Vagina (tissue), 2 donors: ENCODE measurements around the gene GALNT9.

Experiments used
- POLR2A ChIP-seq, 2 donors: fragments of 450-650 bp; IDR thresholded peaks; one replicate each; pipeline ENCODE4 v1.6.1; 2017; ENCODE audit warnings: antibody characterized with exemption in 2 of 2, mild to moderate bottlenecking in 2 of 2, moderate library complexity in 2 of 2
- TF ChIP-seq, protein P1 (sequence below), 3 experiments: fragments of 450-650 bp in 2 of 3; fragments of 200-600 bp in 1 of 3; sonication (generic) in 1 of 3; IDR thresholded peaks; one replicate each; pipeline ENCODE4 v1.5.1; 2017 to 2019; ENCODE audit warnings: antibody characterized with exemption in 3 of 3, mild to moderate bottlenecking in 2 of 3, moderate library complexity in 2 of 3

DNA sequence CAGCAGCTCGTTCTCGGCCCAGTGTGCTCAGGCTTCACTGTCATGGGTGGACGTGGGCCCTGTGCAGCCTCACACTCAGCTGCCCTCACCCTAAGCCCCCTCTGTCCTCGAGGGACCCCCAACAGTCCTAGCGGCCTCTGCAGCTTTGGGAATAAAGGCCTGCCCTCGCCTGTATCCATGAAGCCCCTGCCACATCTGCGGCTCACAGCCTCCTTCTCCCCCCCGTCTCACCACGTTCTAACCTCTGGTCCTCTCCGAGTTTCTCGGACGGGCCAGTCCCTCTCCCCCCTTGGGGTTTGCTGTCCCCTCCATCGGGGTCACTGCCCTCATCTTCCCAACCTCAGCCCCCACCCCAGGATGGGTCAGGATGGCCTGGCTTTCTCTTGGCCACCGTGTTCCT lies 30.2 kb upstream of the GALNT9 start:
- TF ChIP-seq, protein P1, sequence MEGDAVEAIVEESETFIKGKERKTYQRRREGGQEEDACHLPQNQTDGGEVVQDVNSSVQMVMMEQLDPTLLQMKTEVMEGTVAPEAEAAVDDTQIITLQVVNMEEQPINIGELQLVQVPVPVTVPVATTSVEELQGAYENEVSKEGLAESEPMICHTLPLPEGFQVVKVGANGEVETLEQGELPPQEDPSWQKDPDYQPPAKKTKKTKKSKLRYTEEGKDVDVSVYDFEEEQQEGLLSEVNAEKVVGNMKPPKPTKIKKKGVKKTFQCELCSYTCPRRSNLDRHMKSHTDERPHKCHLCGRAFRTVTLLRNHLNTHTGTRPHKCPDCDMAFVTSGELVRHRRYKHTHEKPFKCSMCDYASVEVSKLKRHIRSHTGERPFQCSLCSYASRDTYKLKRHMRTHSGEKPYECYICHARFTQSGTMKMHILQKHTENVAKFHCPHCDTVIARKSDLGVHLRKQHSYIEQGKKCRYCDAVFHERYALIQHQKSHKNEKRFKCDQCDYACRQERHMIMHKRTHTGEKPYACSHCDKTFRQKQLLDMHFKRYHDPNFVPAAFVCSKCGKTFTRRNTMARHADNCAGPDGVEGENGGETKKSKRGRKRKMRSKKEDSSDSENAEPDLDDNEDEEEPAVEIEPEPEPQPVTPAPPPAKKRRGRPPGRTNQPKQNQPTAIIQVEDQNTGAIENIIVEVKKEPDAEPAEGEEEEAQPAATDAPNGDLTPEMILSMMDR (IDR thresholded peaks at IDR 0.05), result no peak
- no peak for TF ChIP-seq POLR2A (IDR thresholded peaks at IDR 0.05)
